PC-3 (cell line): ENCODE data around the gene G6PD.

Source experiments
- EZH2 ChIP-seq: fragments of 300-600 bp; sonication (generic); IDR thresholded peaks from one replicate; pipeline ENCODE4 v1.6.1; 2017; ENCODE audit warnings: antibody characterized with exemption, mild to moderate bottlenecking, low read length; ENCODE audit not compliant: unreplicated experiment
- EZH2phosphoT487 ChIP-seq: fragments of 300-600 bp; sonication (generic); IDR thresholded peaks from 2 replicates; pipeline ENCODE4 v1.6.1; 2018; ENCODE audit warnings: mild to moderate bottlenecking, antibody characterized with exemption, low read length, borderline replicate concordance
- TF ChIP-seq, protein P1 (sequence below): fragments of 300-600 bp; sonication (generic); conservative IDR thresholded peaks from 2 replicates; pipeline ENCODE4 v1.5.1; 2017; ENCODE audit warnings: antibody characterized with exemption, low read depth, mild to moderate bottlenecking, low read length

DNA sequence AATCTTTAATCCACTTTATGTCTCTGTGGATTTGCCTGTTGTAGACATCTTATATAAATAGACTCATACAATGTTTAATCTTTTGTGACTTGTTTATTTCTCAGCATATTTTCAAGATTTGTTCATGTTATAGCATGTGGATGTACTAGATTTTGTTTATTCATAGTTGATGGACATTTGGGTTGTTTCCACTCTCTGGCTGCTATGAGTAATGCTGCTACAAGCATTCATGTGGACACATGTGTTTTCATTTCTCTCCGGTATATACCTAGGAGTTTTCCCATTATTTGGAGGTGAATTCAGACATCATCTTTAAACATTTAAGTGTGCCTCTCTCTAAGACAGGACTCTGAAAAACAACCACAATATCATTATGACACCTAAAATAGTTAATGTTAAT is 3.1 kb upstream of the G6PD start:
- TF ChIP-seq, protein P1, sequence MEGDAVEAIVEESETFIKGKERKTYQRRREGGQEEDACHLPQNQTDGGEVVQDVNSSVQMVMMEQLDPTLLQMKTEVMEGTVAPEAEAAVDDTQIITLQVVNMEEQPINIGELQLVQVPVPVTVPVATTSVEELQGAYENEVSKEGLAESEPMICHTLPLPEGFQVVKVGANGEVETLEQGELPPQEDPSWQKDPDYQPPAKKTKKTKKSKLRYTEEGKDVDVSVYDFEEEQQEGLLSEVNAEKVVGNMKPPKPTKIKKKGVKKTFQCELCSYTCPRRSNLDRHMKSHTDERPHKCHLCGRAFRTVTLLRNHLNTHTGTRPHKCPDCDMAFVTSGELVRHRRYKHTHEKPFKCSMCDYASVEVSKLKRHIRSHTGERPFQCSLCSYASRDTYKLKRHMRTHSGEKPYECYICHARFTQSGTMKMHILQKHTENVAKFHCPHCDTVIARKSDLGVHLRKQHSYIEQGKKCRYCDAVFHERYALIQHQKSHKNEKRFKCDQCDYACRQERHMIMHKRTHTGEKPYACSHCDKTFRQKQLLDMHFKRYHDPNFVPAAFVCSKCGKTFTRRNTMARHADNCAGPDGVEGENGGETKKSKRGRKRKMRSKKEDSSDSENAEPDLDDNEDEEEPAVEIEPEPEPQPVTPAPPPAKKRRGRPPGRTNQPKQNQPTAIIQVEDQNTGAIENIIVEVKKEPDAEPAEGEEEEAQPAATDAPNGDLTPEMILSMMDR: no peak
- TF ChIP-seq EZH2 (no peak), EZH2phosphoT487 (no peak)
